Measurements from ENCODE around the gene SLCO2A1.

DNA sequence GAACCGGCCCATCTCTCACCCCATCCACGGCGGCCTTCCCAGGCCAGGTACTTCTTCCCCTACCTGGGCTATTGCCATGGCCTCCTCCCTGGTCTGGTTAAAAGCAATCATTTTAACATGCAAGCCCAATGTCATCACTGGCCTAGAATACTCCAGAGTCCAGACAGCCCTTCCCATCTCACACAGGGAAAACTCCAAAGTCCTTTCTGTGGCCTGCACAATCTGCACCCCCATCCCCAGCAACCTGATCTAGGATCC lies 45.8 kb upstream of the SLCO2A1 start:
- TF ChIP-seq POLR2A (IDR thresholded peaks at IDR 0.05) = no peak
- TF ChIP-seq, protein P1, sequence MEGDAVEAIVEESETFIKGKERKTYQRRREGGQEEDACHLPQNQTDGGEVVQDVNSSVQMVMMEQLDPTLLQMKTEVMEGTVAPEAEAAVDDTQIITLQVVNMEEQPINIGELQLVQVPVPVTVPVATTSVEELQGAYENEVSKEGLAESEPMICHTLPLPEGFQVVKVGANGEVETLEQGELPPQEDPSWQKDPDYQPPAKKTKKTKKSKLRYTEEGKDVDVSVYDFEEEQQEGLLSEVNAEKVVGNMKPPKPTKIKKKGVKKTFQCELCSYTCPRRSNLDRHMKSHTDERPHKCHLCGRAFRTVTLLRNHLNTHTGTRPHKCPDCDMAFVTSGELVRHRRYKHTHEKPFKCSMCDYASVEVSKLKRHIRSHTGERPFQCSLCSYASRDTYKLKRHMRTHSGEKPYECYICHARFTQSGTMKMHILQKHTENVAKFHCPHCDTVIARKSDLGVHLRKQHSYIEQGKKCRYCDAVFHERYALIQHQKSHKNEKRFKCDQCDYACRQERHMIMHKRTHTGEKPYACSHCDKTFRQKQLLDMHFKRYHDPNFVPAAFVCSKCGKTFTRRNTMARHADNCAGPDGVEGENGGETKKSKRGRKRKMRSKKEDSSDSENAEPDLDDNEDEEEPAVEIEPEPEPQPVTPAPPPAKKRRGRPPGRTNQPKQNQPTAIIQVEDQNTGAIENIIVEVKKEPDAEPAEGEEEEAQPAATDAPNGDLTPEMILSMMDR (IDR thresholded peaks at IDR 0.05) = no peak

All from Peyer's patch (tissue), 4 donors.